Anterior cingulate cortex (tissue), 58 donors: ENCODE data around the gene POLQ.
"Not testable (repeated sequence)": the region's sequence is repeated elsewhere in the genome, so short reads cannot be mapped to it uniquely, and the experiment has no call there.

Source experiments
- DNase-seq, 58 donors: peaks; one replicate each; lab custom pipeline; 2025; lab: John Stamatoyannopoulos, UW

POLQ gene

GRCh38 chr3:121431726-121432517 is 113.9 kb downstream of the POLQ start:
- DNase-seq = no peak

- no peak for DNase-seq
These were observed 115.0 kb downstream of the POLQ start for GRCh38 chr3:121430664-121431215.

- no peak for DNase-seq
These were observed 121.2 kb downstream of the POLQ start for GRCh38 chr3:121424549-121424948.

GRCh38 chr3:121418182-121418581 is 127.6 kb downstream of the POLQ start:
- DNase-seq = no peak

GRCh38 chr3:121414924-121415323 is 130.9 kb downstream of the POLQ start:
- DNase-seq = no peak

GRCh38 chr3:121411523-121411922 is 134.3 kb downstream of the POLQ start:
- DNase-seq = no peak

- DNase-seq = no peak
These were observed 140.2 kb downstream of the POLQ start for GRCh38 chr3:121405631-121406030.

- no peak for DNase-seq
These were observed 146.0 kb downstream of the POLQ start for GRCh38 chr3:121399820-121400219.

GRCh38 chr3:121398051-121398450 is 147.7 kb downstream of the POLQ start:
- not testable (repeated sequence) for DNase-seq

- DNase-seq = not testable (repeated sequence)
These were observed 149.8 kb downstream of the POLQ start for GRCh38 chr3:121395967-121396366.

GRCh38 chr3:121388308-121388707 is 157.5 kb downstream of the POLQ start:
- DNase-seq = not testable (repeated sequence)
